Occipital lobe (tissue), 2 donors: ENCODE measurements around the gene JARID2. TPM values are rescaled to one million over a fixed set of nuclear protein-coding genes. Genes with fewer than 3 reads are reported as not detected.

Experiments
- DNase-seq: peaks from one replicate; lab custom pipeline; 2025; lab: John Stamatoyannopoulos, UW
- total RNA-seq: library from RNA; depleted of rRNA; stranded (reverse); fragments of >200 nt; gene quantifications from one replicate; pipeline ENCODE4 v1.2.3, GENCODE V29; 2014

Gene JARID2
- total RNA-seq, 1 donor from 2014 or later = 18.6 TPM

GRCh38 chr6:15398633-15399275 is 152.9 kb downstream of the JARID2 start:
- no peak for DNase-seq

GRCh38 chr6:15399641-15400470 is 154.0 kb downstream of the JARID2 start:
- DNase-seq = peak; percentile 59

- DNase-seq = peak; percentile 75
These were observed 154.7 kb downstream of the JARID2 start for GRCh38 chr6:15400572-15401004.

- no peak for DNase-seq
These were observed 155.3 kb downstream of the JARID2 start for GRCh38 chr6:15401120-15401519.

- no peak for DNase-seq
These were observed 155.9 kb downstream of the JARID2 start for GRCh38 chr6:15401769-15402250.

GRCh38 chr6:15402406-15403045 is 156.7 kb downstream of the JARID2 start:
- no peak for DNase-seq

GRCh38 chr6:15403094-15403755 is 157.4 kb downstream of the JARID2 start:
- DNase-seq = no peak

- DNase-seq = no peak
These were observed 158.8 kb downstream of the JARID2 start for GRCh38 chr6:15404685-15404980.

- DNase-seq = no peak
These were observed 159.5 kb downstream of the JARID2 start for GRCh38 chr6:15405129-15406068.

GRCh38 chr6:15406452-15406851 is 160.6 kb downstream of the JARID2 start:
- no peak for DNase-seq

GRCh38 chr6:15408008-15408407 is 162.1 kb downstream of the JARID2 start:
- DNase-seq = no peak

- DNase-seq = no peak
These were observed 162.9 kb downstream of the JARID2 start for GRCh38 chr6:15408758-15409157.

GRCh38 chr6:15409301-15410125 is 163.6 kb downstream of the JARID2 start:
- no peak for DNase-seq

GRCh38 chr6:15410126-15410391 is 164.2 kb downstream of the JARID2 start:
- no peak for DNase-seq

GRCh38 chr6:15410752-15411151 is 164.9 kb downstream of the JARID2 start:
- no peak for DNase-seq

- no peak for DNase-seq
These were observed 165.9 kb downstream of the JARID2 start for GRCh38 chr6:15411766-15412165.

- no peak for DNase-seq
These were observed 166.9 kb downstream of the JARID2 start for GRCh38 chr6:15412767-15413166.

- no peak for DNase-seq
These were observed 167.8 kb downstream of the JARID2 start for GRCh38 chr6:15413466-15414234.

GRCh38 chr6:15414235-15414612 is 168.4 kb downstream of the JARID2 start:
- DNase-seq = no peak
